Eye (tissue), 1 donor: ENCODE results near the gene TBC1D16.

Source experiments
- DNase-seq: peaks from one replicate; pipeline ENCODE4 v3.0.0-alpha.2; 2015

The TBC1D16 gene

GRCh38 chr17:79936641-79937381 is 98.9 kb downstream of the TBC1D16 start:
- no peak for DNase-seq

GRCh38 chr17:79936050-79936449 is 99.6 kb downstream of the TBC1D16 start:
- DNase-seq: no peak

GRCh38 chr17:79935197-79935885 is 100.3 kb downstream of the TBC1D16 start:
- no peak for DNase-seq

GRCh38 chr17:79934653-79934970 is 101.1 kb downstream of the TBC1D16 start:
- no peak for DNase-seq

- DNase-seq: no peak
Observed at GRCh38 chr17:79933863-79934652, 101.6 kb downstream of the TBC1D16 start.

GRCh38 chr17:79932451-79933306 is 103.0 kb downstream of the TBC1D16 start:
- DNase-seq: no peak

- no peak for DNase-seq
Observed at GRCh38 chr17:79931817-79932309, 103.8 kb downstream of the TBC1D16 start.

- DNase-seq: no peak
Observed at GRCh38 chr17:79930877-79931816, 104.5 kb downstream of the TBC1D16 start.

- peak; percentile 71 for DNase-seq
Observed at GRCh38 chr17:79930062-79930876, 105.4 kb downstream of the TBC1D16 start.

GRCh38 chr17:79929257-79930061 is 106.2 kb downstream of the TBC1D16 start:
- no peak for DNase-seq

GRCh38 chr17:79928502-79929256 is 107.0 kb downstream of the TBC1D16 start:
- no peak for DNase-seq

GRCh38 chr17:79927688-79928501 is 107.8 kb downstream of the TBC1D16 start:
- no peak for DNase-seq

GRCh38 chr17:79927136-79927661 is 108.5 kb downstream of the TBC1D16 start:
- no peak for DNase-seq

GRCh38 chr17:79926605-79927135 is 109.0 kb downstream of the TBC1D16 start:
- DNase-seq: no peak

- no peak for DNase-seq
Observed at GRCh38 chr17:79926142-79926604, 109.5 kb downstream of the TBC1D16 start.

GRCh38 chr17:79925242-79925957 is 110.3 kb downstream of the TBC1D16 start:
- DNase-seq: no peak

GRCh38 chr17:79924639-79924976 is 111.1 kb downstream of the TBC1D16 start:
- no peak for DNase-seq
